Adrenal gland (tissue), 12 donors: ENCODE data around the gene CFAP58. TPM values are rescaled to one million over a fixed set of nuclear protein-coding genes. Genes with fewer than 3 reads are reported as not detected.

Source experiments
- DNase-seq, 7 donors: peaks; one replicate each; pipeline ENCODE4 v3.0.0-alpha.2; 2019 to 2020
- H3K27ac ChIP-seq, 5 donors: fragments of 200-600 bp; sonication (generic) in 4 of 5; 1 replicate in 3 of 5; 2 replicates in 2 of 5; pipeline versions ENCODE4 v1.5.1 to v1.8.0; 2016 to 2020; ENCODE audit warnings: mild to moderate bottlenecking in 1 of 5
- H3K27me3 ChIP-seq: fragments of 200-600 bp; 2 replicates; pipeline ENCODE4 v1.8.0; 2021
- H3K36me3 ChIP-seq, 2 donors: fragments of 200-600 bp; replicated peaks in 1 of 2; 1 replicate in 1 of 2; 2 replicates in 1 of 2; pipeline versions ENCODE4 v1.5.1 to v1.8.0; 2018 to 2022
- H3K4me1 ChIP-seq, 2 donors: fragments of 200-600 bp; replicated peaks in 1 of 2; 1 replicate in 1 of 2; 2 replicates in 1 of 2; pipeline versions ENCODE4 v1.5.1 to v1.8.0; 2018 to 2021
- H3K4me3 ChIP-seq, 4 donors: fragments of 200-600 bp; sonication (generic) in 3 of 4; one replicate each; pipeline ENCODE4 v1.5.1; 2016 to 2018
- H3K9me3 ChIP-seq, 3 donors: fragments of 200-600 bp; sonication (generic) in 1 of 3; replicated peaks in 1 of 3; 1 replicate in 2 of 3; 2 replicates in 1 of 3; pipeline versions ENCODE4 v1.5.1 to v1.8.0; 2016 to 2021
- CTCF ChIP-seq, 6 experiments: fragments of 450-650 bp in 4 of 6; fragments of 200-600 bp in 2 of 6; sonication (generic) in 1 of 6; IDR thresholded peaks; 1 replicate in 5 of 6; 2 replicates in 1 of 6; pipeline versions ENCODE4 v1.5.1 to v1.8.0; 2016 to 2021; ENCODE audit warnings: antibody characterized with exemption in 6 of 6, mild to moderate bottlenecking in 2 of 6, moderate library complexity in 1 of 6
- POLR2A ChIP-seq, 2 donors: fragments of 450-650 bp; IDR thresholded peaks; one replicate each; pipeline ENCODE4 v1.6.1; 2017; ENCODE audit warnings: antibody characterized with exemption in 2 of 2, mild to moderate bottlenecking in 2 of 2, moderate library complexity in 1 of 2
- WGBS, 4 donors: extraction: QIAGEN DNeasy Blood & Tissue Kit in 2 of 4; methylation state at CpG; one replicate each; pipeline versions ENCODE4 v1.1.5 to v1.1.7; 2013 to 2017; 5-methylcytosine and 5-hydroxymethylcytosine counted together
- intact Hi-C, 2 donors: fragments of 100-400 bp; cut with DNase I; formaldehyde crosslinking; loops; one replicate each; pipeline versions ENCODE4 v1.14.1 to v1.15.0; 2022 to 2023
- polyA plus RNA-seq, 3 donors: library from polyadenylated mRNA; stranded (reverse); fragments of 200-250 nt in 2 of 3; fragments of 350-450 nt in 1 of 3; fragmentation: Illumina TruSeq in 1 of 3; extraction: RNeasy Lipid Tissue Mini Kit (QIAGEN cat#74804) in 1 of 3; gene quantifications; one replicate each; pipeline ENCODE4 v1.2.3, GENCODE V29; 2013 to 2014
- total RNA-seq, 9 donors: library from RNA; depleted of rRNA in 4 of 9; stranded (reverse); fragments of >200 nt in 4 of 9; fragments of 120-200 nt in 1 of 9; fragmentation: NEBNext Ultra II Directional in 1 of 9; extraction: Animal tissue kit (Norgen Biotek cat#: 25700) in 1 of 9; gene quantifications; one replicate each; pipeline versions ENCODE4 v1.1.0 to v1.2.4, GENCODE V29; 2013 to 2023
- donor health status: healthy with polysubstance abuse.
- donor health status: Bipolar disorder and iron deficiency.
- donor health status: DM: yes; HTN: yes; CAD: no.
- donor health status: DM: no; HTN: no; CAD: no.
- donor health status: DM: no; HTN: no; CAD: no.
- donor health status: DM: yes; HTN: yes; CAD: no.

CFAP58 gene
- total and polyA plus RNA-seq, 12 donors, result 0.11 to 2.9 (median 0.85) TPM

DNA sequence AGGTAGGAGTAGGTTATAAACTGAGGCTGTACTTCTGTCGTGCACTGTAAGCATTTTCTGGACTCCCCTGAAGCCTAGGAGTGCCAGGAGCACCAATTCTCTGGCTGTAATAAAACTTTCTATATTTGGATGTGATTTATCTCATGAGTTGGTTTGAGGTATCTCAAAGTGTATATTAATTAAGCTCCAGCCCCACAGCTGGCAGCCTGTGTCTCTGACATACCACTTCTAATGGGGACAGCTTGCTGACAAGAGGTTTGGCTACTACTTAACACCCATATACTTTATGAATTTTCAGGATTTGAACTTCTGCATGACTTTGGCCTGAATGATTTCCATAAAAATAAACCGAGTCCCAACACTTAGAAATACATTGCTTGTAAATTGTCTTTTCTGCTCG, 35.2 kb downstream of the CFAP58 start:
- TF ChIP-seq POLR2A (IDR thresholded peaks at IDR 0.05) (no peak), CTCF (IDR thresholded peaks at IDR 0.05) (no peak)
- intact Hi-C loops, result no loop called here
- DNase-seq, result no peak
- H3K27me3 ChIP-seq, result no peaks in the 10 kb centered on the region
- H3K9me3 ChIP-seq, result no peaks in the 10 kb centered on the region
- 60 to 67% (median 65%) methylated on average over 3 of the region's 3 CpGs for WGBS, 4 donors
- no peaks in the 10 kb centered on the region for H3K36me3 ChIP-seq
- H3K27ac ChIP-seq, result no peak overlapping the region
- no peaks in the 10 kb centered on the region for H3K4me1 ChIP-seq
- no peak overlapping the region for H3K4me3 ChIP-seq

DNA sequence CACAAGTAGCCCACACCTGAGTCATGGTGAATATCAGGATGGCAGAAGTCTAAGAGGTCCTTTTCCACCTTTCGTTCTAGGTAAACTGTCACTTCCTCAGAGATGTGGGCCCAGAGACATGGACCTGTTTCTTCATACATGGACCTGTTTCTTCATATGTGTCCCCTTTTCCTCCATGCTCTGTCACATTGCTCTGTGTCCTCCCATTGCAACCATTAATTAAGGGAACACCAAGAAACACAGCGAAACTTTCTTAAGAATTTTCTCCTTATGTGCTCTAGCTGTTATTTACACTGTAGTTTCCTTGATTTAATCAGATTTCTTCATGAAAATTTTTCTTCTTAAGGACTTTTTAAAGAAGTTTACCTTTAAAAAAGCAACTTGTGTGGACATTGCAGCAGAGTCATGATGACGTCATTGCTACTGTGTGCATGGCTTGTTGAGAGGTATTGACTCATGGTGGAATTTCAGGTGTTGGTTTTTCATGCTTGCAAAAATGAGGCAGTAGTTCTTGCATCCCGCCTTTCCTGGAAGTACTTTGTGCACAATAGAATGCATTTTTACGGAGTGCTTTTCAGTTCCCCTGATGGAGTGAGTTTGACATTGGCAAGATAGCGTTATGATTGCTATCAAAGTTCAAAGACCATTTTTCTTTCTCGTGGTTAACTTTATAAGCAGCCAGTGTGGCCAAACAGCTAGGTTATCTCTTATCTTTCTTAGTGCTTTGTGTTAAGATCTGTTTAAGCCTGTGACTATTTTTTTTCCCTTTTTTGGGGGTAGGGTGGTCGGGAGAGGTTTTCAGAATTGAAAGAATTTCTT, 37.7 kb downstream of the CFAP58 start:
- H3K27ac ChIP-seq, result no peak overlapping the region
- H3K27me3 ChIP-seq, result no peaks in the 10 kb centered on the region
- 52 to 59% (median 58%) methylated on average over 8 of the region's 8 CpGs for WGBS, 4 donors
- H3K36me3 ChIP-seq, result no peaks in the 10 kb centered on the region
- DNase-seq, result no peak
- no peaks in the 10 kb centered on the region for H3K4me1 ChIP-seq
- intact Hi-C loops, result no loop called here
- no peak overlapping the region for H3K4me3 ChIP-seq
- no peak for TF ChIP-seq POLR2A (IDR thresholded peaks at IDR 0.05)
- no peak for TF ChIP-seq CTCF (IDR thresholded peaks at IDR 0.05)
- no peaks in the 10 kb centered on the region for H3K9me3 ChIP-seq

- H3K9me3 ChIP-seq, result no peaks in the 10 kb centered on the region
- 45 to 57% (median 54%) methylated on average over 1 of the region's 1 CpG for WGBS, 4 donors
Measured at GRCh38 chr10:104391969-104392296, 38.3 kb downstream of the CFAP58 start.

GRCh38 chr10:104393387-104393786, 39.8 kb downstream of the CFAP58 start:
- H3K4me1 ChIP-seq, result no peaks in the 10 kb centered on the region
- intact Hi-C loops, result no loop called here
- DNase-seq, result no peak

More at GRCh38 chr10:104391969-104392296, 38.3 kb downstream of the CFAP58 start:
- Histone ChIP-seq H3K27me3 (no peaks in the 10 kb centered on the region), H3K36me3 (no peaks in the 10 kb centered on the region), H3K4me1 (no peaks in the 10 kb centered on the region), H3K27ac (no peak overlapping the region), H3K4me3 (no peak overlapping the region)
- intact Hi-C loops, result no loop called here
- DNase-seq, result no peak
- no peak for TF ChIP-seq CTCF (IDR thresholded peaks at IDR 0.05)
- TF ChIP-seq POLR2A (IDR thresholded peaks at IDR 0.05), result no peak

More at GRCh38 chr10:104393387-104393786, 39.8 kb downstream of the CFAP58 start:
- no peak overlapping the region for H3K4me3 ChIP-seq
- no peaks in the 10 kb centered on the region for H3K9me3 ChIP-seq
- whole genome bisulfite sequencing, 4 donors, result 86 to 92% (median 88%) methylated on average over 5 of the region's 5 CpGs
- H3K36me3 ChIP-seq, result no peaks in the 10 kb centered on the region
- H3K27me3 ChIP-seq, result no peaks in the 10 kb centered on the region
- TF ChIP-seq POLR2A (IDR thresholded peaks at IDR 0.05) (no peak), CTCF (IDR thresholded peaks at IDR 0.05) (no peak)
- no peak overlapping the region for H3K27ac ChIP-seq
